Panc1 (cell line): Measurements from ENCODE around the gene COL23A1. TPM values are rescaled to one million over a fixed set of nuclear protein-coding genes. Genes with fewer than 3 reads are reported as not detected.

Source experiments
- ATAC-seq: fragments of 200-7000 bp; cut with Tn5 transposase; 2 replicates; pipeline ENCODE4 v1.9.1; 2020; ENCODE audit warnings: mild to moderate bottlenecking, moderate library complexity
- BruUV-seq: library from RNA; stranded (reverse); fragments of 400-500 nt; replicated peaks from 2 replicates; lab custom pipeline; 2021; lab: Mats Ljungman, UMichigan
- CTCF ChIA-PET: fragments of 300-600 bp; sonication (Branson Sonifier 250); formaldehyde crosslinking; loops from one replicate; lab custom pipeline; 2022; ENCODE audit warnings: antibody characterized with exemption; lab: Charles Lee
- POLR2A ChIA-PET: fragments of 300-600 bp; sonication (Branson Sonifier 250); formaldehyde crosslinking; loops from one replicate; lab custom pipeline; 2022; ENCODE audit warnings: antibody characterized with exemption; lab: Charles Lee
- DNase-seq: peaks from one replicate; pipeline ENCODE4 v3.0.0-alpha.2; 2010; ENCODE audit warnings: low read depth, low spot score
- H3K27ac ChIP-seq: 2 replicates; pipeline ENCODE4 v1.5.1; 2011; ENCODE audit warnings: mild to moderate bottlenecking, low read length, inconsistent platforms
- H3K27me3 ChIP-seq: fragments of 200-500 bp; sonication (Bioruptor generic); 2 replicates; pipeline ENCODE4 v1.6.0; 2014; ENCODE audit warnings: low read length, inconsistent platforms; ENCODE audit not compliant: control insufficient read depth, insufficient read depth
- H3K36me3 ChIP-seq: fragments of 200-500 bp; sonication (Bioruptor generic); 2 replicates; pipeline ENCODE4 v1.5.1; 2014; ENCODE audit warnings: inconsistent platforms, mild to moderate bottlenecking, low read length, moderate library complexity; ENCODE audit not compliant: control insufficient read depth, insufficient read depth
- H3K4me1 ChIP-seq: 2 replicates; pipeline ENCODE4 v1.5.1; 2011; ENCODE audit warnings: inconsistent platforms, mild to moderate bottlenecking, low read length, moderate library complexity; ENCODE audit not compliant: control insufficient read depth, insufficient read depth
- H3K4me3 ChIP-seq, 2 experiments: 2 replicates each; pipeline ENCODE4 v1.5.1; 2011 to 2012; ENCODE audit warnings: low read depth in 2 of 2, low read length in 2 of 2, mild to moderate bottlenecking in 2 of 2, inconsistent platforms in 1 of 2, moderate library complexity in 1 of 2
- H3K9me3 ChIP-seq: fragments of 200-500 bp; sonication (Bioruptor generic); 2 replicates; pipeline ENCODE4 v1.5.1; 2014; ENCODE audit warnings: low read depth, mild to moderate bottlenecking, inconsistent platforms, low read length, moderate library complexity; ENCODE audit not compliant: control insufficient read depth, insufficient read depth
- CTCF ChIP-seq: fragments of 450-650 bp; IDR thresholded peaks from 2 replicates; pipeline ENCODE4 v1.5.1; 2017; ENCODE audit warnings: mild to moderate bottlenecking
- POLR2AphosphoS5 ChIP-seq: IDR thresholded peaks from 2 replicates; pipeline ENCODE4 v1.6.1; 2012; ENCODE audit warnings: mild to moderate bottlenecking, low read depth, low read length, moderate library complexity
- REST ChIP-seq, 2 experiments: IDR thresholded peaks; 2 replicates each; pipeline ENCODE4 v1.6.1; 2011 to 2012; ENCODE audit warnings: low read depth in 2 of 2, control low read depth in 1 of 2, low read length in 1 of 2, mild to moderate bottlenecking in 1 of 2, moderate library complexity in 1 of 2; ENCODE audit not compliant: insufficient read depth in 1 of 2
- SIN3A ChIP-seq: IDR thresholded peaks from 2 replicates; pipeline ENCODE4 v1.6.1; 2012; ENCODE audit warnings: low read depth, mild to moderate bottlenecking, low read length, moderate library complexity, borderline replicate concordance; ENCODE audit not compliant: insufficient read depth
- TCF7L2 ChIP-seq: IDR thresholded peaks from 2 replicates; pipeline ENCODE4 v1.6.1; 2011; ENCODE audit warnings: mild to moderate bottlenecking, low read depth, low read length, inconsistent platforms
- in situ Hi-C: cut with HindIII; loops from 2 replicates; pipeline ENCODE4 v1.10.0; 2016; ENCODE audit warnings: low sequenced_read_pairs, low pct_unique_long_range_greater_than_20kb
- intact Hi-C: fragments of 100-400 bp; cut with micrococcal nuclease; formaldehyde crosslinking; loops from one replicate; pipeline ENCODE4 v1.10.0; 2022; ENCODE audit not compliant: unreplicated experiment
- total RNA-seq: library from RNA; stranded (reverse); gene quantifications from one replicate; pipeline ENCODE4 v1.2.1, GENCODE V29; 2021; ENCODE audit not compliant: unreplicated experiment

The COL23A1 gene
- total RNA-seq, 1 experiment from 2014 or later, result 0.05 TPM

GRCh38 chr5:178435321-178436238, 154.6 kb downstream of the COL23A1 start:
- Histone ChIP-seq H3K4me1 (no peaks in the 10 kb centered on the region), H3K36me3 (no peaks in the 10 kb centered on the region), H3K27ac (no peak overlapping the region), H3K27me3 (no peaks in the 10 kb centered on the region), H3K9me3 (no peaks in the 10 kb centered on the region), H3K4me3 (no peak overlapping the region)
- ChIA-PET POLR2A (no interaction called here), CTCF (no interaction called here)
- no TSS peak for BruUV-seq
- no peak for DNase-seq
- in situ Hi-C loops, result no loop called here
- no peak for TF ChIP-seq SIN3A
- no peak for TF ChIP-seq CTCF
- no peak for TF ChIP-seq TCF7L2
- TF ChIP-seq POLR2AphosphoS5, result no peak
- TF ChIP-seq REST (IDR thresholded peaks at IDR 0.05; ENCODE audit: insufficient read depth in 1 of 2, low read depth in 2 of 2, low read length in 1 of 2), result no peak
- intact Hi-C loops, result no loop called here
- ATAC-seq, result no peak

- intact Hi-C loops (no loop called here), in situ Hi-C loops (no loop called here)
- Histone ChIP-seq H3K27me3 (no peaks in the 10 kb centered on the region), H3K9me3 (no peaks in the 10 kb centered on the region), H3K27ac (no peak overlapping the region), H3K36me3 (no peaks in the 10 kb centered on the region), H3K4me1 (no peaks in the 10 kb centered on the region), H3K4me3 (no peak overlapping the region)
- BruUV-seq, result no TSS peak
- ChIA-PET CTCF (no interaction called here), POLR2A (no interaction called here)
- DNase-seq (no peak), ATAC-seq (no peak)
- TF ChIP-seq SIN3A, result no peak
- TF ChIP-seq REST (IDR thresholded peaks at IDR 0.05; ENCODE audit: insufficient read depth in 1 of 2, low read depth in 2 of 2, low read length in 1 of 2), result no peak
- no peak for TF ChIP-seq POLR2AphosphoS5
- TF ChIP-seq CTCF, result no peak
- no peak for TF ChIP-seq TCF7L2
Measured at GRCh38 chr5:178434851-178435250, 155.3 kb downstream of the COL23A1 start.
